Endodermal cell (in vitro differentiated cells): Measurements from ENCODE around the gene GABRG3. TPM values are rescaled to one million over a fixed set of nuclear protein-coding genes. Genes with fewer than 3 reads are reported as not detected.

Experiments
- DNase-seq: peaks from one replicate; pipeline ENCODE4 v3.0.0-alpha.2; 2017
- H3K27ac ChIP-seq: 2 replicates; pipeline ENCODE4 v1.5.1; 2013; ENCODE audit warnings: mild to moderate bottlenecking, low read depth, low read length, moderate library complexity
- H3K27me3 ChIP-seq: 2 replicates; pipeline ENCODE4 v1.6.1; 2013; ENCODE audit warnings: mild to moderate bottlenecking, low read length, moderate library complexity; ENCODE audit not compliant: insufficient read depth, control insufficient read depth, poor library complexity, severe bottlenecking
- H3K36me3 ChIP-seq: 2 replicates; pipeline ENCODE4 v1.7.0; 2013; ENCODE audit warnings: mild to moderate bottlenecking, low read length, moderate library complexity; ENCODE audit not compliant: control insufficient read depth, insufficient read depth
- H3K4me1 ChIP-seq: one replicate; pipeline ENCODE4 v1.7.0; 2013; ENCODE audit warnings: low read length; ENCODE audit not compliant: control insufficient read depth, insufficient read depth
- H3K4me3 ChIP-seq: 2 replicates; pipeline ENCODE4 v1.5.1; 2013; ENCODE audit warnings: mild to moderate bottlenecking, low read length, moderate library complexity
- H3K9ac ChIP-seq: 2 replicates; pipeline ENCODE4 v1.6.1; 2013; ENCODE audit warnings: mild to moderate bottlenecking, low read length, moderate library complexity; ENCODE audit not compliant: poor library complexity, severe bottlenecking; ENCODE audit errors: extremely low read depth
- H3K9me3 ChIP-seq: 2 replicates; pipeline ENCODE4 v1.6.1; 2013; ENCODE audit warnings: mild to moderate bottlenecking, low read length, moderate library complexity; ENCODE audit not compliant: control insufficient read depth
- H3K27ac Mint-ChIP-seq: 2 replicates; pipeline ENCODE4 v1.8.0; 2020; ENCODE audit warnings: mixed read lengths
- H3K27me3 Mint-ChIP-seq: 2 replicates; pipeline ENCODE4 v1.8.0; 2021; ENCODE audit warnings: mild to moderate bottlenecking, mixed read lengths; ENCODE audit not compliant: insufficient read depth
- H3K36me3 Mint-ChIP-seq: 2 replicates; pipeline ENCODE4 v1.8.0; 2020; ENCODE audit warnings: low read depth, mixed read lengths
- H3K4me1 Mint-ChIP-seq: 2 replicates; pipeline ENCODE4 v1.8.0; 2020; ENCODE audit warnings: mixed read lengths
- H3K4me3 Mint-ChIP-seq: 2 replicates; pipeline ENCODE4 v1.8.0; 2020; ENCODE audit warnings: mild to moderate bottlenecking, moderate library complexity, mixed read lengths
- H3K9me3 Mint-ChIP-seq: 2 replicates; pipeline ENCODE4 v1.8.0; 2020; ENCODE audit warnings: mild to moderate bottlenecking, mixed read lengths
- WGBS, 2 experiments: methylation state at CpG; one replicate each; pipeline versions ENCODE4 v1.1.5 to v1.1.7; 2013; ENCODE audit warnings: missing lambda C conversion rate in 2 of 2, mixed read lengths in 1 of 2; ENCODE audit not compliant: insufficient coverage in 1 of 2, insufficient read length in 1 of 2; 5-methylcytosine and 5-hydroxymethylcytosine counted together
- total RNA-seq, 2 donors: library from RNA; stranded (reverse); fragmentation: NEBNext Ultra II Directional in 1 of 2; extraction: Animal tissue kit (Norgen Biotek cat#: 25700) in 1 of 2; gene quantifications; 2 replicates in 1 of 2; 3 replicates in 1 of 2; pipeline ENCODE4 v1.2.1, GENCODE V29; 2021
- TF ChIP-seq, protein P1 (sequence below): fragments of 200-600 bp; sonication (generic); conservative IDR thresholded peaks from 2 replicates; pipeline ENCODE4 v1.5.0; 2021; ENCODE audit warnings: antibody characterized with exemption, mild to moderate bottlenecking

The GABRG3 gene
- total RNA-seq, 2 donors from 2014 or later: 0.48 to 0.84 TPM

DNA sequence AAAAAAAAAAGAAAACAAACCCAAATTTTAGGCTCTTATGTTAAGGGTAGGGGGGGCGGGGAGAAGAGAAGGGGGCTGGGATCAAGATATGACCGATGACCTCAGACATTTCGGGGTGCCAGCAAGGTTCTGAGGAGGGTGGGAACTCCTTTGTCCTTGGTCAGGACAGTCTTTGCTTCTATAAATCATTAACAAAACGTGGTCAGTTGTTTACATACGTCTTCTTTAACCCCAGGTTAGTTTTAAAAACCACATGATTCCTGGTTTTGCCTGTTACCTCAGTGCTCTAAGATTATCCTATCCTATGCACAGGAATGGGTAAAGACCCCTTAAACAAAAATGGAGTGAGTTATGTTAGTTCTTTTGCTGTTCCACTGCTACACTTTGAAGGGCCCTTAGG, 285.5 kb downstream of the GABRG3 start:
- Histone ChIP-seq H3K4me3 (no peak overlapping the region), H3K4me1 (no peaks in the 10 kb centered on the region), H3K27ac (no peak overlapping the region), H3K27me3 (no peaks in the 10 kb centered on the region), H3K9ac (no peak overlapping the region), H3K36me3 (no peaks in the 10 kb centered on the region), H3K9me3 (no peaks in the 10 kb centered on the region)
- Mint-ChIP-seq H3K27me3 (peaks cover 2% of the 10 kb centered on the region), H3K9me3 (no peaks in the 10 kb centered on the region), H3K4me1 (peaks cover 6% of the 10 kb centered on the region), H3K4me3 (no peak overlapping the region), H3K27ac (no peak overlapping the region), H3K36me3 (no peaks in the 10 kb centered on the region)
- no peak for DNase-seq
- TF ChIP-seq, protein P1, sequence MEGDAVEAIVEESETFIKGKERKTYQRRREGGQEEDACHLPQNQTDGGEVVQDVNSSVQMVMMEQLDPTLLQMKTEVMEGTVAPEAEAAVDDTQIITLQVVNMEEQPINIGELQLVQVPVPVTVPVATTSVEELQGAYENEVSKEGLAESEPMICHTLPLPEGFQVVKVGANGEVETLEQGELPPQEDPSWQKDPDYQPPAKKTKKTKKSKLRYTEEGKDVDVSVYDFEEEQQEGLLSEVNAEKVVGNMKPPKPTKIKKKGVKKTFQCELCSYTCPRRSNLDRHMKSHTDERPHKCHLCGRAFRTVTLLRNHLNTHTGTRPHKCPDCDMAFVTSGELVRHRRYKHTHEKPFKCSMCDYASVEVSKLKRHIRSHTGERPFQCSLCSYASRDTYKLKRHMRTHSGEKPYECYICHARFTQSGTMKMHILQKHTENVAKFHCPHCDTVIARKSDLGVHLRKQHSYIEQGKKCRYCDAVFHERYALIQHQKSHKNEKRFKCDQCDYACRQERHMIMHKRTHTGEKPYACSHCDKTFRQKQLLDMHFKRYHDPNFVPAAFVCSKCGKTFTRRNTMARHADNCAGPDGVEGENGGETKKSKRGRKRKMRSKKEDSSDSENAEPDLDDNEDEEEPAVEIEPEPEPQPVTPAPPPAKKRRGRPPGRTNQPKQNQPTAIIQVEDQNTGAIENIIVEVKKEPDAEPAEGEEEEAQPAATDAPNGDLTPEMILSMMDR: no peak
- 83 to 95% methylated on average over 2 to 5 of the region's 5 CpGs for WGBS, 2 experiments

DNA sequence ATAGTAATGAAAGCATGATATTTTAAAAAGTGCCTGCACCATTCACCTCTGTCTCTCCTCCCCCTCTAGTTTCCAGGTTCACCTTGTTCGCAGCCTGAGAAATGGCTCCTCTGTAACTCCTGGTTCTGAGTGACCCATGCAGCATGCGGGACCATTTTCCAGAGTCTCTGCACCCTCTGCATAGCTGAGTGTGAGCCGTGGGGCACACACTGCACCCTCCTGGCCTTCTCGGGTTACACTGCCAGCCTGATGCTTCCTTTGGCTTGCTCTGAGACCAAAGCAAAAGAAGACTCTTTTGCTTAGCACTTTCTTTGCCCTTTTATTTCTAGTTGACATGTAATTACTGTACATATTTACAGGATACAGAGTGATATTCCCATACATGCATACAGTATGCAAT, 287.3 kb downstream of the GABRG3 start:
- no peaks in the 10 kb centered on the region for H3K4me1 ChIP-seq
- Mint-ChIP-seq H3K9me3 (no peaks in the 10 kb centered on the region), H3K4me1 (peaks cover 6% of the 10 kb centered on the region), H3K4me3 (no peak overlapping the region), H3K27me3 (peaks cover 9% of the 10 kb centered on the region), H3K36me3 (no peaks in the 10 kb centered on the region), H3K27ac (no peak overlapping the region)
- TF ChIP-seq, protein P1: no peak
- H3K9ac ChIP-seq: no peak overlapping the region
- no peak overlapping the region for H3K27ac ChIP-seq
- H3K4me3 ChIP-seq: no peak overlapping the region
- H3K9me3 ChIP-seq: no peaks in the 10 kb centered on the region
- WGBS, 2 experiments: 55 to 65% methylated on average over 4 of the region's 4 CpGs
- H3K36me3 ChIP-seq: no peaks in the 10 kb centered on the region
- H3K27me3 ChIP-seq: no peaks in the 10 kb centered on the region
- DNase-seq: peak; percentile 72

DNA sequence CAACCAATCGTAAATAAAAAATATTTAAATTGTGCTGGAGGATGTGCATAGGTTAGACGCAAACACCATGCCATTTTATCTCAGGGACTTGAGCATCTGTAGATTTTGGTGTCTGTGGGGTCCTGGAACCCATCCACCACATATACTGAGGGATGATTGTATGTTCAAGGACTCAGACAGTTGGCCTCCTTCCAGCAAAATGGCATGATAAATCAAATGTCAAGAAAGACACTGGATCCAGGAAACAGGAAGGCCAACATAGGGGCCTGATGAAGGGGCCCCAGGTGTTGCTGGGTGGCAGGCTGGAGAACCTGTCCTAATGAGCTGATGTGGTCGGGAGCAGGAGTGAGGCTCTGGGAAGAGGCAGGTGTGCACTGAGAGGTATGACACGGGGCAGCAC, 289.5 kb downstream of the GABRG3 start:
- Mint-ChIP-seq H3K4me3 (no peak overlapping the region), H3K27me3 (peaks cover 14% of the 10 kb centered on the region), H3K27ac (no peak overlapping the region), H3K4me1 (peaks cover 6% of the 10 kb centered on the region), H3K36me3 (no peaks in the 10 kb centered on the region), H3K9me3 (no peaks in the 10 kb centered on the region)
- no peaks in the 10 kb centered on the region for H3K9me3 ChIP-seq
- H3K27ac ChIP-seq: no peak overlapping the region
- WGBS, 2 experiments: 72 to 100% methylated on average over 2 to 4 of the region's 4 CpGs
- no peak for DNase-seq
- no peak overlapping the region for H3K9ac ChIP-seq
- no peaks in the 10 kb centered on the region for H3K27me3 ChIP-seq
- no peak overlapping the region for H3K4me3 ChIP-seq
- TF ChIP-seq, protein P1: no peak
- H3K36me3 ChIP-seq: no peaks in the 10 kb centered on the region
- no peaks in the 10 kb centered on the region for H3K4me1 ChIP-seq
